WTC11 (cell line): Measurements from ENCODE around the gene GDAP2. TPM values are rescaled to one million over a fixed set of nuclear protein-coding genes. Genes with fewer than 3 reads are reported as not detected.

Experiments
- ATAC-seq: fragments of 200-7000 bp; cut with Tn5 transposase; 2 replicates; pipeline ENCODE4 v1.10.0; 2021; ENCODE audit warnings: mild to moderate bottlenecking, moderate library complexity
- CTCF ChIA-PET: fragments of 300-600 bp; sonication (Branson Sonifier 250); formaldehyde crosslinking; loops from one replicate; lab custom pipeline; 2021; ENCODE audit warnings: antibody characterized with exemption; lab: Charles Lee
- POLR2A ChIA-PET: fragments of 350-600 bp; sonication (Branson Sonifier 250); formaldehyde crosslinking; loops from one replicate; lab custom pipeline; 2021; ENCODE audit warnings: antibody characterized with exemption; lab: Charles Lee
- DNase-seq: peaks from one replicate; pipeline ENCODE4 v3.0.0; 2021; ENCODE audit warnings: low spot score
- H3K27ac Mint-ChIP-seq: 2 replicates; pipeline ENCODE4 v1.8.0; 2021; ENCODE audit warnings: mixed read lengths
- H3K27me3 Mint-ChIP-seq: 2 replicates; pipeline ENCODE4 v1.8.0; 2021; ENCODE audit warnings: low read depth, mild to moderate bottlenecking, moderate library complexity, mixed read lengths
- H3K36me3 Mint-ChIP-seq: 2 replicates; pipeline ENCODE4 v1.8.0; 2021; ENCODE audit warnings: mixed read lengths
- H3K4me1 Mint-ChIP-seq: 2 replicates; pipeline ENCODE4 v1.8.0; 2022; ENCODE audit warnings: mixed read lengths
- H3K4me3 Mint-ChIP-seq: 2 replicates; pipeline ENCODE4 v1.8.0; 2021; ENCODE audit warnings: mild to moderate bottlenecking, moderate library complexity, mixed read lengths
- H3K9me3 Mint-ChIP-seq: 2 replicates; pipeline ENCODE4 v1.8.0; 2021; ENCODE audit warnings: mixed read lengths
- AR ChIP-seq: fragments of 250-450 bp; sonication (Bioruptor Pico); IDR thresholded peaks from 2 replicates; pipeline ENCODE4 v1.9.0; 2021; ENCODE audit warnings: mild to moderate bottlenecking
- ESRRA ChIP-seq: sonication (generic); formaldehyde crosslinking; IDR thresholded peaks from 2 replicates; pipeline ENCODE4 v1.8.1; 2022; ENCODE audit warnings: mild to moderate bottlenecking, missing genetic modification reagents, borderline replicate concordance
- FOXP1 ChIP-seq: sonication (generic); formaldehyde crosslinking; IDR thresholded peaks from 2 replicates; pipeline ENCODE4 v1.8.0; 2022; ENCODE audit warnings: missing genetic modification reagents, mild to moderate bottlenecking, moderate library complexity, borderline replicate concordance
- GABPB1 ChIP-seq: sonication (generic); formaldehyde crosslinking; IDR thresholded peaks from 2 replicates; pipeline ENCODE4 v1.8.1; 2023; ENCODE audit warnings: mild to moderate bottlenecking, missing genetic modification reagents
- MXD4 ChIP-seq: fragments of 250-450 bp; sonication (Bioruptor Pico); IDR thresholded peaks from 2 replicates; pipeline ENCODE4 v1.8.0; 2021; ENCODE audit warnings: mild to moderate bottlenecking, moderate library complexity, borderline replicate concordance
- NFYB ChIP-seq: sonication (generic); formaldehyde crosslinking; conservative IDR thresholded peaks from 2 replicates; pipeline ENCODE4 v1.8.0; 2022; ENCODE audit warnings: low read depth, missing genetic modification reagents
- PREB ChIP-seq: sonication (generic); formaldehyde crosslinking; IDR thresholded peaks from 2 replicates; pipeline ENCODE4 v1.8.1; 2022; ENCODE audit warnings: mild to moderate bottlenecking, missing genetic modification reagents, moderate library complexity, borderline replicate concordance
- RORB ChIP-seq: fragments of 250-450 bp; sonication (Bioruptor Pico); IDR thresholded peaks from 2 replicates; pipeline ENCODE4 v1.9.0; 2021; ENCODE audit warnings: mild to moderate bottlenecking
- SMAD3 ChIP-seq: sonication (generic); formaldehyde crosslinking; IDR thresholded peaks from 2 replicates; pipeline ENCODE4 v1.8.0; 2022; ENCODE audit warnings: missing genetic modification reagents, mild to moderate bottlenecking, borderline replicate concordance
- SOX15 ChIP-seq: fragments of 250-450 bp; sonication (Bioruptor Pico); IDR thresholded peaks from 2 replicates; pipeline ENCODE4 v1.9.0; 2021; ENCODE audit warnings: mild to moderate bottlenecking
- SP1 ChIP-seq: sonication (generic); formaldehyde crosslinking; conservative IDR thresholded peaks from 2 replicates; pipeline ENCODE4 v1.8.1; 2022; ENCODE audit warnings: missing genetic modification reagents
- TEAD1 ChIP-seq: sonication (generic); formaldehyde crosslinking; IDR thresholded peaks from 2 replicates; pipeline ENCODE4 v1.8.0; 2022; ENCODE audit warnings: mild to moderate bottlenecking, missing genetic modification reagents
- TEAD4 ChIP-seq: sonication (generic); formaldehyde crosslinking; IDR thresholded peaks from 2 replicates; pipeline ENCODE4 v1.8.0; 2022; ENCODE audit warnings: mild to moderate bottlenecking, missing genetic modification reagents
- ZBTB21 ChIP-seq: sonication (generic); formaldehyde crosslinking; IDR thresholded peaks from 2 replicates; pipeline ENCODE4 v1.8.1; 2023; ENCODE audit warnings: mild to moderate bottlenecking, missing genetic modification reagents, borderline replicate concordance
- ZBTB43 ChIP-seq: sonication (generic); formaldehyde crosslinking; IDR thresholded peaks from 2 replicates; pipeline ENCODE4 v1.8.1; 2023; ENCODE audit warnings: mild to moderate bottlenecking, missing genetic modification reagents
- ZNF121 ChIP-seq: sonication (generic); formaldehyde crosslinking; IDR thresholded peaks from 2 replicates; pipeline ENCODE4 v1.8.0; 2023; ENCODE audit warnings: missing genetic modification reagents
- ZNF138 ChIP-seq: sonication (generic); formaldehyde crosslinking; conservative IDR thresholded peaks from 2 replicates; pipeline ENCODE4 v1.8.1; 2022; ENCODE audit warnings: mild to moderate bottlenecking, moderate library complexity, missing genetic modification reagents
- ZNF219 ChIP-seq: sonication (generic); formaldehyde crosslinking; IDR thresholded peaks from 2 replicates; pipeline ENCODE4 v1.8.0; 2023; ENCODE audit warnings: missing genetic modification reagents, mild to moderate bottlenecking, borderline replicate concordance
- ZNF263 ChIP-seq: sonication (generic); formaldehyde crosslinking; IDR thresholded peaks from 2 replicates; pipeline ENCODE4 v1.8.1; 2022; ENCODE audit warnings: low read depth, mild to moderate bottlenecking, moderate library complexity, missing genetic modification reagents
- ZNF281 ChIP-seq: sonication (generic); formaldehyde crosslinking; IDR thresholded peaks from 2 replicates; pipeline ENCODE4 v1.8.0; 2023; ENCODE audit warnings: mild to moderate bottlenecking, missing genetic modification reagents
- ZNF423 ChIP-seq: fragments of 250-450 bp; sonication (Bioruptor Pico); IDR thresholded peaks from 2 replicates; pipeline ENCODE4 v2.1.2; 2022; ENCODE audit warnings: mild to moderate bottlenecking, moderate library complexity
- total RNA-seq: library from RNA; stranded (reverse); gene quantifications from 3 replicates; pipeline ENCODE4 v1.2.3, GENCODE V29; 2021

Gene GDAP2
- total RNA-seq, 1 experiment from 2014 or later, result 22.4 TPM

- no peak for TF ChIP-seq PREB (CRISPR knock-in tag)
- TF ChIP-seq TEAD1 (CRISPR knock-in tag), result no peak
- no peak for TF ChIP-seq SOX15 (CRISPR knock-in tag)
- TF ChIP-seq NFYB (CRISPR knock-in tag), result no peak
- TF ChIP-seq SP1, result no peak
- TF ChIP-seq ZNF138, result no peak
- TF ChIP-seq, all 79 proteins: peak for 0
These were observed 99.2 kb downstream of the GDAP2 start (continued) for GRCh38 chr1:117830222-117830621.

GRCh38 chr1:117828201-117828600 lies 101.2 kb downstream of the GDAP2 start:
- TF ChIP-seq ZNF423 (CRISPR knock-in tag) (no peak), ZBTB43 (no peak), ZNF263 (CRISPR knock-in tag) (no peak), TEAD4 (CRISPR knock-in tag) (no peak), SP1 (no peak), FOXP1 (CRISPR knock-in tag) (no peak), ZBTB21 (CRISPR knock-in tag) (no peak), ESRRA (CRISPR knock-in tag) (no peak), GABPB1 (CRISPR knock-in tag) (no peak), AR (no peak)
- DNase-seq, result no peak

GRCh38 chr1:117826540-117827078 lies 102.8 kb downstream of the GDAP2 start:
- ChIA-PET POLR2A (no interaction called here), CTCF (no interaction called here)
- no peaks in the 10 kb centered on the region for H3K4me1 Mint-ChIP-seq
- H3K36me3 Mint-ChIP-seq, result peaks cover 5% of the 10 kb centered on the region; the same call in 1 of the 2 replicates
- H3K4me3 Mint-ChIP-seq, result no peak overlapping the region
- ATAC-seq (no peak; the same call in 1 of the 2 replicates), DNase-seq (no peak)
- TF ChIP-seq ZNF281 (CRISPR knock-in tag) (no peak), ZNF219 (CRISPR knock-in tag) (no peak), GABPB1 (CRISPR knock-in tag) (no peak), RORB (no peak), ZNF121 (CRISPR knock-in tag) (no peak), SMAD3 (CRISPR knock-in tag) (no peak), MXD4 (CRISPR knock-in tag) (no peak)
- H3K27ac Mint-ChIP-seq, result no peak overlapping the region
- H3K9me3 Mint-ChIP-seq, result peaks cover 11% of the 10 kb centered on the region
- no peaks in the 10 kb centered on the region; the same call in 1 of the 2 replicates for H3K27me3 Mint-ChIP-seq

More at GRCh38 chr1:117828201-117828600, 101.2 kb downstream of the GDAP2 start:
- no peaks in the 10 kb centered on the region; the same call in 1 of the 2 replicates for H3K27me3 Mint-ChIP-seq
- peaks cover 8% of the 10 kb centered on the region; the same call in 1 of the 2 replicates for H3K4me1 Mint-ChIP-seq
- H3K36me3 Mint-ChIP-seq, result peaks cover 5% of the 10 kb centered on the region; the same call in 1 of the 2 replicates
- peak; percentile 50; the same call in 1 of the 2 replicates for ATAC-seq
- CTCF ChIA-PET, result no interaction called here
- H3K4me3 Mint-ChIP-seq, result no peak overlapping the region
- peaks cover 7% of the 10 kb centered on the region for H3K9me3 Mint-ChIP-seq
- POLR2A ChIA-PET, result no interaction called here
- H3K27ac Mint-ChIP-seq, result no peak overlapping the region
